DND-41 (cell line): Measurements from ENCODE around the gene DNAJC3.

Experiments
- CTCF ChIP-seq: IDR thresholded peaks from 2 replicates; pipeline ENCODE4 v1.5.1; 2012; ENCODE audit warnings: borderline replicate concordance, low read length, moderate library complexity, mild to moderate bottlenecking; ENCODE audit not compliant: poor library complexity, severe bottlenecking; ENCODE audit errors: extremely low read depth
- EZH2 ChIP-seq: IDR thresholded peaks from 3 replicates; pipeline ENCODE4 v1.6.1; 2012; ENCODE audit warnings: borderline replicate concordance, low read depth, mild to moderate bottlenecking, moderate library complexity, low read length, inconsistent platforms; ENCODE audit not compliant: severe bottlenecking

DNA sequence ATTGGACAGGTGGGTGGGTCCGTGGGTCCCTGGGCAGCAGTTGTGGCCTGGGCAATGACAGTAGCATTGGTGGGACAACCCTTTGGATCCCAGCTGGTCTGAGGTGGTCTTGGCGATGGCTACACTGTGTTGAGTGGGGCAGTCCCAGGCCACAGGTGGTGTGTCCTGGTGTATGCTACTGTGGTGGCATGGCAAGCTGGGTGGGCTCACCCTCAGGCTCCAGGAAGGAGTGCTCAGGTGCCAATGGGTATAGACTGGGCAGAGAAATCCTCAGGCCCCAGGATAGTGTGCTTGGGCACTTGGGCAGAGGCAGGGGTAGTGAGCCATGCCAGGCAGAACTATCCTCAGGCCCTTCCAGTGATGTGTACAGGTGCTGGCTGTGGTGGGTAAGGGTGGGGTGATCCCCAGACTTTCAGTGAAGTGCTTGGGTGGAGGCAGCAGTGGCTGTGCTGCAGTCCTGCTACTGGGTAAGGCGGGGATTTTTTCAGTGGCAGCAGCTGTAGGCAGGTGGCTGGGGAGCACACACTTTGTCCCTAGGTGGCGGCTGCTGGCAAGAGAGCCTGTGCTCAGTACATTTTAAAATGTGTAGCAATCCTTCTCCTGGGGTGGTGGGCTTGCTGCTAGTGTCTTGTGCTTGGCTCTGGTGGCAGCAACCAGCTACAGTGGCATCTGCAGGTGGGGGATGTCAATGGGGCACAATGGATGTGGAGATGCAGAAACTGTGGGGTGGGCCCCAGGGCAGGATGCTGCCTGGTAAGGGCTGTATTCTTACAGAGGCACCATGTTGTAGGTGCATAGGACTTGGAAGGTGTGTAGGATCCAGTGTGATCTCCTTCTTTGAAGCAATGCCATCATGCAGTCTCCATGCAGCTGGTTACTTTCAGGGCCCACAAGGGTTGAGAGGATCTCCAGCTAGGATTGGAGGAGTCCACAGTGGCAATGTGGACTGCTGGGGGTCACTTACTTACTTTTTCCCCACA lies 64.9 kb downstream of the DNAJC3 start:
- TF ChIP-seq CTCF = no peak
- TF ChIP-seq EZH2 = no peak
